HT1080 (cell line): Measurements from ENCODE around the gene CDRT15L2. TPM values are rescaled to one million over a fixed set of nuclear protein-coding genes. Genes with fewer than 3 reads are reported as not detected.
"Not testable (repeated sequence)": the region's sequence is repeated elsewhere in the genome, so short reads cannot be mapped to it uniquely, and the experiment has no call there.

Source experiments
- DNase-seq: peaks from one replicate; pipeline ENCODE4 v3.0.0-alpha.2; 2015; ENCODE audit warnings: low read depth
- small RNA-seq: library from RNA; depleted of rRNA; stranded (forward); fragments of <200 nt; gene quantifications from one replicate; pipeline ENCODE3, GENCODE V24; 2014
- total RNA-seq: library from RNA; depleted of rRNA; stranded (reverse); fragments of >200 nt; shearing (Covaris generic); gene quantifications from 2 replicates; pipeline ENCODE4 v1.2.3, GENCODE V29; 2014; rRNA removed

Gene CDRT15L2
- total RNA-seq, 1 experiment from 2014 or later = not detected

DNA sequence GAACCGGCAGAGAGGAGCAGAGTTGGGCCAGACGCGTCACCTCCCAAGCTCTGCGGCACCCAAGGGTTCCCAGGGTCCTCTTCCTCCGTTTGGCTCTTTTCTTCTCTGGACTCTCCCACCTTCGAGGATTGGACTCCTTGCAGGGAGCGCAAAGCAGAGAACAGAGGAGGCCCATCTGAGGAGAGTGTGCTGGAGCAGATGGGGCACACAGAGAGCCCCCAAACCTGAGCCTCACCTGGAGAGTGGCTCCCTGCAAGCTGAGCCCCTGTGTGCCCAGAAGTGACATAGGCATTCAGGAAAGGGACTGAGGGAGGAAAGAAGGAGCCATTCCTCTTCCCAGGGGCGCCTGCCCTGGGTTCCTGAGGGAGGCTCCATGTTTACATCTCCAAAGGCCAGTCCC lies 6.3 kb upstream of the CDRT15L2 start:
- not testable (repeated sequence) for DNase-seq

DNA sequence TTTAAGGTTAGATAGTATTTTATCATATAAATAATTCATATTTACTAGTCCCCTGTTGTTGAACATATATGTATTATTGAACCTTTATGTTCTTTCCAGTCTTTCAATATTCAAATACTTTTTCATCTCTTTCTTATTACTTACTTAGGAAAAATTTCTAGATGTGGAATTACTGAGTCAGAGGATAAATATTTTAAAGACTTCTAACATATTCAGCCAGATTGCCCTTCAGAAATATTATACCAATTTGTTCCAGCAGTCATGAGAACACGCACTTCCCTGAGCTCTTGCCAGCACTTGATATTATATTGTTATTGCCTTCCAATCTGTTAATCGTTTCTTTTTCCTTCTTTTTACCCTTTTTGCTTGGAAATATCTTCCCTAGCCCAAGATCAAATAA lies 4.5 kb upstream of the CDRT15L2 start:
- DNase-seq = not testable (repeated sequence)

GRCh38 chr17:20583891-20584577 lies 4.5 kb downstream of the CDRT15L2 start:
- DNase-seq = not testable (repeated sequence)

GRCh38 chr17:20588744-20589453 lies 9.4 kb downstream of the CDRT15L2 start:
- not testable (repeated sequence) for DNase-seq

DNA sequence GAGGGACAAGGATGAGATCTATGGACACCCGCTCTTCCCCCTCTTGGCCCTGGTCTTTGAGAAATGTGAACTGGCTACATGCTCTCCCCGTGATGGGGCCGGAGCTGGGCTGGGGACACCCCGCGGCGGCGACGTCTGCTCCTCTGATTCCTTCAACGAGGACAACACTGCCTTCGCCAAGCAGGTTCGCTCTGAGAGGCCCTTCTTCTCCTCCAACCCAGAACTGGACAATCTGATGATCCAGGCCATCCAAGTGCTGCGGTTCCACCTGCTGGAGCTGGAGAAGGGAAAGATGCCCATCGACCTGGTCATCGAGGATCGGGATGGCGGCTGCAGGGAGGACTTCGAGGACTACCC lies 9.9 kb downstream of the CDRT15L2 start:
- DNase-seq = not testable (repeated sequence)

GRCh38 chr17:20591040-20591439 lies 11.5 kb downstream of the CDRT15L2 start:
- DNase-seq = not testable (repeated sequence)

- not testable (repeated sequence) for DNase-seq
Observed at GRCh38 chr17:20605568-20605967, 26.0 kb downstream of the CDRT15L2 start.

GRCh38 chr17:20609490-20609889 lies 30.0 kb downstream of the CDRT15L2 start:
- not testable (repeated sequence) for DNase-seq

GRCh38 chr17:20611309-20611708 lies 31.8 kb downstream of the CDRT15L2 start:
- no peak for DNase-seq

GRCh38 chr17:20612635-20613034 lies 33.1 kb downstream of the CDRT15L2 start:
- no peak for DNase-seq

- no peak for DNase-seq
Observed at GRCh38 chr17:20613248-20613647, 33.7 kb downstream of the CDRT15L2 start.

GRCh38 chr17:20613905-20614304 lies 34.4 kb downstream of the CDRT15L2 start:
- DNase-seq = no peak

GRCh38 chr17:20615461-20615860 lies 35.9 kb downstream of the CDRT15L2 start:
- DNase-seq = not testable (repeated sequence)

Small RNA genes lying within 50 kb of the gene (small RNA-seq; reads per million reads assigned to genes)
- not detected for gene AC015818.1
- not detected for gene AC087499.1
- not detected for gene AC087499.3

Other genes with a start within 250 kb of the CDRT15L2 start
- gene LGALS9B, start 112.2 kb upstream of the CDRT15L2 start, total RNA-seq = not detected in 2 replicates